GM21723 (cell line): ENCODE measurements around the gene CEP170.

Source experiments
- ATAC-seq: cut with Tn5 transposase; IDR thresholded peaks from one replicate; pipeline ENCODE4 v1.9.1; 2021; ENCODE audit warnings: mild to moderate bottlenecking, moderate library complexity; ENCODE audit not compliant: unreplicated experiment

The CEP170 gene

DNA sequence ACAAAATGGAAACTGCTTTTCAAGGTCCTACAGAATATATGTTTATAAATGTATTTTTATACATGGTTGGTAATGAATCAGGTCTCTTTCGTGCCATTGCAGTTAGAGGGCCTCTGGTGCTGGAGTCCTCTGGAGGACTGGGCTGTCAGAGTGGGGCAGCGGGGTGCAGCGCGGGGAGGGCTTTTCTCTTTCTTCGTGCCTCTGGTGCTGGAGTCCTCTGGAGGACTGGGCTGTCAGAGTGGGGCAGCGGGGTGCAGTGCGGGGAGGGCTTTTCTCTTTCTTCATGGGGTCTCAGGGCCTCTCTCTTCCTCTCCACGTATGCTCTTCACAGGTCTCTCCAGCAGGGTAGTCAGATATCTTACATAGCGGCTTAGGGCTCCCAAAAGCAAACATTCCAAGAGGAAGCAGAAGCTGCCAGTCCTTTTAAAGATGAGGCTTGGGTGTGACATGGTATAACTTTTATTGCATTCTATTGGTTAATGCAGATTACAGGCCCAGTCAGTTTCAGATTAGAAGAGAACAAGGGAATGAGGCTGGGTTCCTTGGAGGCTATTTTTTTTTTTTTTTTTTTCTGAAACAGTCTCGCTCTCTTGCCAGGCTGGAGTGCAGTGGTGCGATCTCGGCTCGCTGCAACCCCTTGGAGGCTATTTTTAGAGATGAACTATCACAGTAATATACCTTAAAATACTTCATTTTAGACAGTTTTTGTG lies 13.8 kb upstream of the CEP170 start:
- ATAC-seq, result peak; percentile 28

DNA sequence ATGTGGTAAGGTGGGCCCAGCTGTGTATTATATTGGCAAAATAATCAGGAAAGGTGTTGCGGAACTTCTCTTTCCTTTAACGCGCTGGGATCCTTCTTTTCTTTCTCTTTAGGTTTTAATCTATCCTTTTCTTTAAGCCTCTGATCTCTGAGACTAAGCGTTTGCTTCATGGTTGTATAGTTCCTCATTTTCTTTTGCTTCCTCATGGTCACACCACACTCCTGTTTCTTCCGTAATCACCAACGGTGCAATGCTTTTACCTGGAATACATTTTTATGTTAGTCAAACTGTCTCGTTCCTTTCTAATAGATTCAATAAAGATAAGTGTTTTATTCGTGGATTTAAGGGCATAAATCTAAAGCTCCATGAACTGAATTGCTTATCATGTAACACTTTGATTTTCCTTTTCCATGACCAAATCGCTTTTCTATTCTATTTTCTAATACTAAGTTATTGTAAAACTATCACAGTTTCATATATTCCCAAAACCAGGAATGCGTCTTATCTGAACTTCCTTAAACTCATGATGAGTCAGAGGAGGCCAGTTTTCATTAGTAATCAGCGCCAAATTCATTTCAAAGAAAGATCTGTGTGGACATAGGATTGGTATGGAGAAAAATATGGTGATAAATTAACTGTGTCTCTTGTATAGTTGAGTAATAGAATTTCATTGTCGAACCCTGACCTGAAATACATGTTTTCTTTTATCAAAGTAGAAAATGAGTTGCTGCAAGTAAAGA lies 13.0 kb upstream of the CEP170 start:
- no peak for ATAC-seq

- no peak for ATAC-seq
These were observed 12.4 kb upstream of the CEP170 start for GRCh38 chr1:243267471-243267880.

DNA sequence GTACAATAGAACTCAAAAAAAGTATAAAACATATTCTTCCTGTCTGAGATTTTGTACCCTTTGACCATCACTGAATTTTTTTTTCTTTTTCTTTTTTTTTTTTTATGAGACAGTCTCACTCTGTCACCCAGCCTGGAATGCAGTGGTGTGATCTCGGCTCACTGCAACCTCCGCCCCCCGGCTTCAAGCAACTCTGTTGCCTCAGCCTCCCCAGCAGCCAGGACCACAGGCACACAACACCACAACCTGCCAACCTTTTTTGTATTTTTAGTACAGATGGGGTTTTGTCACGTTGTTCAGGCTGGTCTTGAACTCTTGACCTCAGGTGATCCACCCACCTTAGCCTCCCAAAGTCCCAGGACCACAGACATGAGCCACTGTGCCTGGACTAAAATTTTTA lies 11.2 kb upstream of the CEP170 start:
- ATAC-seq, result no peak

DNA sequence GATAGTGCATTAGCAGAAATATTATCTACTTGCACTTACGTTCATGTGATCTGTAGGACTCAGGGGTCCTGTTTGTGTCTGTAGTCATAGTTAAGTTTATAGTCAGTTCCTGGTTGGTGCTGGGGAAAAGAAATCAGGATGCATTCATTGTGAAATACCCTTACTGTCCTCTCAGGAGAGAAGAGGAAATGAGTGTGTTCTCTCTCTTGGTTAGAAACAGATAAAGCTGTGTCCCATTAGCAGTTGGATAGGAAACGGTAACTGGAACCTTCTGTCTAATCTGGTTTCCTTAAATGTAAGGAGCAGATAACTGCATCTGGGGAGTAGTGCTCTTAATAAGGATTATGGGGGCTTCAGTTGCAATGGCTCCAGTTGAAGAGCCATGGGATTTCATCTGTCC lies 9.6 kb upstream of the CEP170 start:
- no peak for ATAC-seq

DNA sequence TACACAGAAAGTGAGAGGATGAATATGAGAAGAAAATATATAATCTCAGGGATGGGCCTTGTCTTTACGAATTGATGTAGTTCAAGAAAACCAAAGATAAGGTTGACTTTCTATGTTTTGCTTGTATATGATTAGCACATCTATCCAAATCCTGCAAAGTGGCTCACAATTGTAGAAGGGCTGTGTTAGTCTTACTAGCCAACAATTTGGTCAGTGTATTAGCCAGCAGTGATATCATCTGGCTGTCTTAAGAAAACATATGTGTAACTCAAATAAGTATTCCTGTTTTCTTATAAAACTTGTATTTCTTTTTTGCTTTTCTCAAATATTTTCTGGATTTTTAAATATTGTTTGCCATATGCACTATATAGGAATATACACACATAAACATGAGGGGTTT lies 6.3 kb upstream of the CEP170 start:
- no peak for ATAC-seq

DNA sequence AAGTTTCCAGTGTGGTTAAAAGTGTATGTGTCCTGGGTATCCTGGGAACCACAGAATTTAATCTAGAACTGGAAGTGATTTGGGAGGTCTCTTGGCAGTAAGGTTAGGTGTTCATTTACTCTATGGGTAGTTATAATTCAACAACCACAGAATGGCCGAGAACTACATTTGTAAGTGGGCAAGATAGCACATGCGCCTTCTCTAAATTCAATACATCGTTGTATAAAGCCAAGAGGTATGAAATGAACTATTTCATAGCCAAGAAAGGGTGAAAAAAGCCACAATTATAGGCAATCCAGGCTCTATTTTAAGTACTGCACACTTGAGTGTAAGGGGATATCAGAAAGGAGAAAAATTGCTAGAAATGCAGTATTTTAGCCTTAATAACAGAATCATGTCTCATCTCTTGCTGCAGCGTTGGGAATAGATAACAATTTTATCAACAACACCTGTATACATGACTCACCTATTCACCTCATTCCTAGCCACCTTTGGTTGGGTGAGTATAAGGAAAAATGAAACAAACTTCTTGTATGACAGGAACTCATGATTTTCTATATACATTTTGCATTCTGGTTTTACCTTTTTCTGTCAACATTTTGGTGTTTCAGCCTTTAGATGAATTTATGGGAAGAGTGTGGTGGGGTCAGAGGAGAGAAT lies 5.3 kb upstream of the CEP170 start:
- no peak for ATAC-seq

DNA sequence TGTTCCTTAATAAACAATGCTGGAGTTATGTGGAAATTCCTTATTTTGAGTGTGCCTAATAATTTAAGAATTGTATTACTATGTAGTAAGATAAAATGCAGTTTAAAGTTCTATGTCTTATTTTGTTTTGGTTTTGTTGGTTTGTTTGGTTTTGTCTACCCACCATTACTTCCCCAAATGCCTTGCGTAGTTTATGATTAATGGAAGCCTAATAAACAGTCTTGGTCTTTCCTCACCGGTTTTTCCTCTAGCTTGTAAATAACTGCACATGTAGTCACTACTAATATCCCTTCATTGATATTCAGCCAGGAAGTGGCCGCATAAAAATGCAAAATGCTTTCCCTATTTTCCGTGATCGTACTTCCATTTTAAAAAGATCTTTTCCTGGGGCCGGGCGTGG lies 3.6 kb upstream of the CEP170 start:
- no peak for ATAC-seq

- no peak for ATAC-seq
These were observed 2.1 kb upstream of the CEP170 start for GRCh38 chr1:243257189-243257588.

- ATAC-seq, result no peak
These were observed 1.5 kb upstream of the CEP170 start for GRCh38 chr1:243256590-243256989.

GRCh38 chr1:243255791-243256512 lies 871 bp upstream of the CEP170 start, which contains the start of gene SDCCAG8:
SDCCAG8 (plus strand) TSS chr1:243256041; CDS start chr1:243256174, 133 bp downstream.
- ATAC-seq, result peak; percentile 77

DNA sequence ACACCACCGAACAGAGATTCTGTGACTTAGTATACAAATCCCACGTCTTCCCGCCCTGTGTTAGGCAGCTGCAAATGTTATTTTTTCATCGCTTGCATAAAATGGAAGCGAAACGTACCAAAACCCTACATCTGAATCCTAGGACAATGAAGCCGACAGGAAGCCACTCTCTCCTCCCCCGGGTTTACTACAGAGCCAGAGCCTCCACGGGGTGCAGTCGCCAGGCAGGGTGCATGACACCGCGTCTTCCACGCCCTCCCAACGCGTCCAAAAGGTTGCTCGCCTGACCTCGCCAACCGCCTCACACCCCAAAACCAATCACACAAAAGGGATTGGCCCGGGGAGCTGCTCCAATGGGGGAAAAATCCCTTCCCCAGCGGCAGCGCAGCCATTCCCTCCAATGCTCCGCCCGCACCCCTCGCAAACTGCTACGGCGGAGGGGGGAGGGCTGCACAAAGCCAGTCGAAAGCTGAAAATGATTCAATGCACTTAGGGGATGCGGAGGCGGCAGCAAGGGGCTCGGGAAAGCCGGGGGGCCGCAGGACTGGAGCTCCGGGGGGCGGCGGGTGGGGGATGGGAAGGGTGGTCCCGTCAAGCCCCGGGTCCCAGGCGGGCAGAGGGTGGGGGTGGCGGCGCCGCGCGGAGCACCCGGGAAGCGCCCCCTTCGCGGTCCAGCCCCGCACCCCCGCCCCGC lies 701 bp downstream of the CEP170 start:
- peak; percentile 25 for ATAC-seq

GRCh38 chr1:243253926-243254232 lies 1.2 kb downstream of the CEP170 start:
- no peak for ATAC-seq

GRCh38 chr1:243253211-243253925 lies 1.7 kb downstream of the CEP170 start:
- ATAC-seq, result no peak

- ATAC-seq, result no peak
These were observed 3.5 kb downstream of the CEP170 start for GRCh38 chr1:243251539-243251938.

GRCh38 chr1:243250102-243250501 lies 5.0 kb downstream of the CEP170 start:
- ATAC-seq, result no peak

GRCh38 chr1:243249214-243249613 lies 5.9 kb downstream of the CEP170 start:
- ATAC-seq, result no peak

DNA sequence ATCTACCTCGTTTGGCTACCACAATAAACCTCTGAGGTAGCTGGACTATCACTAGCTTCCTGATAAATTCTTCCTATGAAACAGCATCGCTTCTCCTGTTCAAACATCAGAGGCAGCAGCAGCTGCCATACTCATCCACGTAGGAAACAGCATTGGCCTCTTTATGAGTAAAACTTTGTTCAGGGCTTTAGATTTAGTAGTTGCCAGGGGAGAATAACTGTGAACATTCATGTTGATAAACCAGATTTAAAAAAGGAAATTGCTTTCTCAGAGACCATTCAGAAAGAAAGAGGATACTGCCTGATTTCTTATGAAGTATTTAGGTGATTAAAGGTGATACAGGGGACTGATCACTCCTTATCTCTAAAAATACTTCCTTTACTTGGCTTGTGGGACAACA lies 7.2 kb downstream of the CEP170 start:
- no peak for ATAC-seq

GRCh38 chr1:243246916-243247315 lies 8.2 kb downstream of the CEP170 start:
- peak; percentile 40 for ATAC-seq

GRCh38 chr1:243244432-243244841 lies 10.6 kb downstream of the CEP170 start:
- ATAC-seq, result peak; percentile 66
